Retinal pigment epithelial cell (primary cell): ENCODE results near the gene FAM32A.

Source experiments
- DNase-seq: peaks from one replicate; pipeline ENCODE4 v3.0.0-alpha.2; 2010; ENCODE audit warnings: low read depth
- H3K4me3 ChIP-seq: 2 replicates; pipeline ENCODE4 v1.5.1; 2011; ENCODE audit warnings: mild to moderate bottlenecking, low read length, control low read depth, moderate library complexity
- TF ChIP-seq, protein P1 (sequence below): conservative IDR thresholded peaks from 2 replicates; pipeline ENCODE4 v1.5.1; 2011; ENCODE audit warnings: low read depth, low read length, control low read depth, inconsistent platforms

The FAM32A gene

DNA sequence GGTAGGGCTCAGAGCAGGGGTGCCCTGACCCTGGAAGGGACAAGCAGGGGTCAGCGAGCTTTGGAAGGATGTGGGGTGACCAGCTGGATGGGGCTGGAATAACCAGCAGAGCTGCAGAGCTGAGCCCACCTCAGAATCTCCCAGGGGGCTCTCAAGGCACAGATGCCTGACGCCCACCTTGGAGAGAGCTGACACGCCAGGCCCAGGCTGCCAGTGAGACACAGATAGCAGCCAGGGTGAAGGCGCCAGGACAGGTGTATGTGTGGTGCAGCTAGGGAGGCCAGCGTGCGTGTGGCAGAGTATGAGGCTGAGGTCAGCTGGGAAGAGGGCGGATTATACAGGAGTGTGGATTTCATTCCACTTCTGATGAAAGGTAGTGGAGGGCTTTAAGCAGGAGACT lies 21.4 kb downstream of the FAM32A start:
- TF ChIP-seq, protein P1, sequence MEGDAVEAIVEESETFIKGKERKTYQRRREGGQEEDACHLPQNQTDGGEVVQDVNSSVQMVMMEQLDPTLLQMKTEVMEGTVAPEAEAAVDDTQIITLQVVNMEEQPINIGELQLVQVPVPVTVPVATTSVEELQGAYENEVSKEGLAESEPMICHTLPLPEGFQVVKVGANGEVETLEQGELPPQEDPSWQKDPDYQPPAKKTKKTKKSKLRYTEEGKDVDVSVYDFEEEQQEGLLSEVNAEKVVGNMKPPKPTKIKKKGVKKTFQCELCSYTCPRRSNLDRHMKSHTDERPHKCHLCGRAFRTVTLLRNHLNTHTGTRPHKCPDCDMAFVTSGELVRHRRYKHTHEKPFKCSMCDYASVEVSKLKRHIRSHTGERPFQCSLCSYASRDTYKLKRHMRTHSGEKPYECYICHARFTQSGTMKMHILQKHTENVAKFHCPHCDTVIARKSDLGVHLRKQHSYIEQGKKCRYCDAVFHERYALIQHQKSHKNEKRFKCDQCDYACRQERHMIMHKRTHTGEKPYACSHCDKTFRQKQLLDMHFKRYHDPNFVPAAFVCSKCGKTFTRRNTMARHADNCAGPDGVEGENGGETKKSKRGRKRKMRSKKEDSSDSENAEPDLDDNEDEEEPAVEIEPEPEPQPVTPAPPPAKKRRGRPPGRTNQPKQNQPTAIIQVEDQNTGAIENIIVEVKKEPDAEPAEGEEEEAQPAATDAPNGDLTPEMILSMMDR, result no peak
- no peak for DNase-seq
- no peak overlapping the region for H3K4me3 ChIP-seq

DNA sequence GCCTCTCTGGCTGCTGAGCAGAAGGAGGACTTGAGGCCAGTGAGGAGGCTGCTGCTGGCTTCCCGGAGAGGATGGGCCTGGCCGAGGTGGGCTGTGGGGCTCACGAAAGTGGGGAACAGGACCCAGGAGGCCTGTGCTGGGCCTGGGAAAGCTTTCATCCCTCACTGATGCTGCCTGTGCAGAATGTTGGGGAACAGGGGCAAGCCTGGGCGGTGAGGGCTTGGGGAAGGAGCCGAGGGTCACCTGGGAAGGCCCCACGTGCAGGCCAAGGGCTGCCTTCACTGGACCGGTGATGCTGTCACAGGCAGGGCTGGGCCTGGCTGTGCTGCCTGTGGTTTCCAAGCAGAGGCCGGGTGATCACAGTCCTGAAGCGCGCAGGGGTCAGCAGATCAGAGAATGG lies 21.9 kb downstream of the FAM32A start:
- TF ChIP-seq, protein P1, result no peak
- no peak for DNase-seq
- no peak overlapping the region for H3K4me3 ChIP-seq

DNA sequence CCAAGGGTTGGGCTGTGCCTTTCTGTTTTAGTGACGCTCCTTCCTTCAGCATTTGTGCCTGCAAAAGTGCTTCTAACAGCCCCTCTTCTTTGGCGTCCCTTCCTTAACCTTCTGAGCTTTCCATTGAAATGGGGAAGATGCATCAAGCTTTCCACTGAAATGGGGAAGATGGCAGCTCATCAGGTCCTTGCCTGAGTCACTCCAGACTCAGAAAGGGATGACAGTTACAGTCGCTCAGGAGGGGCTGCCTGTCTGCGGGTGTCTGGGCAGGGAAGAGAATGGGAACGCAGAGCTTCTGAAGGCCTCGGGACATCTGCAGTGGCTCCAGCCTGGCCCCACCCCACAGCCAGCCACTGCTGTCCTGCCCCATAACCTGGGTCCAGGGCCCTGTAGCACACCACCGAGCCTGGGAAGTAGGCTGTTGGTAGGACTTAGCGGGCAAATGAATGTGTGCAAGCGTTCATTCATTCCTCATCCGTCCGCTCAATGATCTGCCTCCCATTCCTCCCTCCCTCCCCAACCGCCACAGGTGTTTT lies 22.3 kb downstream of the FAM32A start:
- no peak overlapping the region for H3K4me3 ChIP-seq
- TF ChIP-seq, protein P1, result no peak
- no peak for DNase-seq

DNA sequence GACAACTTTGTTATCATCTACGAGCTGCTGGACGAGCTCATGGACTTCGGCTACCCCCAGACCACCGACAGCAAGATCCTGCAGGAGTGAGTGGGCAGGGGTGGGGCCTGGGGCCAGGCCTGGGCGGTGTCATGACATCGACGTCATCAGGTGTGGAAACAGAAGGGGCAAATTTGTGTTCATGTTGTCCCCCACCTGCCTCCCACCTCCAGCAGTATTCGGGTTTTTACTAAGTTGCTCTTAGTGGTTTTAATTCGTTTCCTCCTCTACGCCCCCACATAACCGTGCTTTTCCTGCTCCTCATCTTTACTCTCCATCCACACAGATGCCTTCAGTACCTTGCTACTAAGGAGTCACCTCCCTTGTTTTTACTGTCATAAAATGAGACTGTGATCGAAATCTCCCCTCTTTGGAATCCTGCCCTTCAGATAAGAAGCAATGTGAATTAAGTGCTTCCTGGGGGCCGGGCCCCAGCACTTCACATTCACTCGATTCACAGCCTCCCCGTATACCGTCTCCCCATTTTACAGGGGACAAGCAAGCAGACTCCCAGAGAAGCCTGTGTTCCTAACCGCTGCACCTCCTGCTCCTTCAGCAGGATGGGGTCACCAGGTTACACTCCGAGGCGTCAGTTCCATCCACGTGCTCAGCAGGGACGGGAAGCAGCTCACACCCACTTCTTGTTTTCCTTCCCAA lies 23.0 kb downstream of the FAM32A start:
- no peak overlapping the region for H3K4me3 ChIP-seq
- TF ChIP-seq, protein P1, result no peak
- DNase-seq, result no peak

DNA sequence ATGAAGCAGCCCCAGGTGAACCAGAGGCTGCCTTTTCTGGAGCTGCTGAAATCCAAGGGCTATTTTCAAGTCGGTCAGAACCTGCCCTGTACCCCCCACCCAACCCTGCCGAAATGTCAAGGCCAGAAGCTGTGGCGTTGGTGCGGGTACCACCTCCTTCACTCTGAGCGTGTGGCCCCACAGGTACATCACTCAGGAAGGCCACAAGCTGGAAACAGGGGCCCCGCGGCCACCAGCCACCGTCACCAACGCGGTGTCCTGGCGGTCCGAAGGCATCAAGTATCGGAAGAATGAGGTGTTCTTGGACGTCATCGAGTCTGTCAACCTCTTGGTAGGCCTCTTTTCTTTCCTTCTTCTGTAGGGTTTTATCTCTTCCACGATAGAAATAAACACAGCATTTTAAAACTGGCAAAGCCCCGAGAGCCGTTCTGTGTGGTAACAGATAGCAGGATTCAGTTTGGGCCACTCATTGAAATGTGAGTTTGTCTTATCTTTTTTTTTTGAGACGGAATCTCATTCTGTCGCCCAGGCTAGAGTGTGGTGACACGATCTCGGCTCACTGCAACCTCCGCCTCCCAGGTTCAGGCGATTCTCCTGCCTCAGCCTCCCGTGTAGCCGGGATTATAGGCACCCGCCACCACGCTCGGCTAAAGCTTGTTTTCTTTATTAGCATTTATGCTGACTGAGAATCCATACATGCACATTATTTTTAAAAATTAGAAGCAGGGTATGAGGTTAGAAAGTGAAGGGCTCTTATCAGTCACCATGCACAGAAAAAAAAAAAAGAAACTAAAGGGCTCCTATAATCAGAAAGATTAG lies 23.8 kb downstream of the FAM32A start:
- DNase-seq, result no peak
- H3K4me3 ChIP-seq, result no peak overlapping the region
- TF ChIP-seq, protein P1, result no peak

DNA sequence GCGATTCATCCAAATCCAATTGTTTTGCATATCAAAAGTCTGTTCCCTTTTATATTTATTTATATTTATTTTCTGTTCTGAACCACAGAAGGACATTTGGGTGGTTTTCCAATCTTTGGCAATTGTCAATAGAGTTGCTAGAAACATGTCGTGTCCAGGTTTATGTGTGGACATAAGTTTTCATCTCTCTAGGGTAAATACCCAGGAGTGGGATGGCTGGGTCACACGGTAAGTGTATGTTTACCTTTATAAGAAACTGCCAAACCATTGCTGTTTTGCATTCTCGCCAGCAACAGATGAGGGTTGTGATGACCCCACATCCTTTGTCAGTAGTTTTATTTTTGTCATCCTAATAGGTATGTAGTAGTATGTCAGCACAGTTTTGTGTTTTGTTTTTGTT lies 25.0 kb downstream of the FAM32A start:
- TF ChIP-seq, protein P1, result no peak

More for the DNA sequence above, 25.0 kb downstream of the FAM32A start:
- no peak overlapping the region for H3K4me3 ChIP-seq
- DNase-seq, result no peak
